GM10266 (cell line): Measurements from ENCODE around the gene CPEB1.
"Not testable (repeated sequence)": the region's sequence is repeated elsewhere in the genome, so short reads cannot be mapped to it uniquely, and the experiment has no call there.

ENCODE experiments used
- DNase-seq: peaks from one replicate; pipeline ENCODE4 v3.0.0; 2012; ENCODE audit errors: extremely low spot score
- CTCF ChIP-seq: IDR thresholded peaks from 2 replicates; pipeline ENCODE4 v1.5.1; 2012; ENCODE audit warnings: mild to moderate bottlenecking, low read depth; ENCODE audit not compliant: control insufficient read depth, insufficient read depth; ENCODE audit errors: missing control alignments

CPEB1 gene

GRCh38 chr15:82649226-82649999 lies 2.2 kb upstream of the CPEB1 start:
- no peak for DNase-seq

GRCh38 chr15:82648257-82649103 lies 1.3 kb upstream of the CPEB1 start:
- TF ChIP-seq CTCF: no peak
- no peak for DNase-seq

More at GRCh38 chr15:82649226-82649999, 2.2 kb upstream of the CPEB1 start:
- TF ChIP-seq CTCF: no peak

- peak; percentile 71 for DNase-seq
- no peak for TF ChIP-seq CTCF
These were observed 683 bp upstream of the CPEB1 start for GRCh38 chr15:82647835-82648256.

- DNase-seq: no peak
These were observed 716 bp downstream of the CPEB1 start for GRCh38 chr15:82646250-82647044.

GRCh38 chr15:82644967-82645852 lies 2.0 kb downstream of the CPEB1 start:
- DNase-seq: not testable (repeated sequence)

More at GRCh38 chr15:82646250-82647044, 716 bp downstream of the CPEB1 start:
- TF ChIP-seq CTCF: no peak

- no peak for DNase-seq
- no peak for TF ChIP-seq CTCF
These were observed 3.2 kb downstream of the CPEB1 start for GRCh38 chr15:82643992-82644391.
